Fibroblast of lung (primary cell): ENCODE measurements around the gene MYLK3. TPM values are rescaled to one million over a fixed set of nuclear protein-coding genes. Genes with fewer than 3 reads are reported as not detected.

Experiments used
- DNase-seq, 2 donors: peaks; one replicate each; pipeline versions ENCODE4 v3.0.0 to v3.0.0-alpha.2; 2010; ENCODE audit warnings: low read depth in 2 of 2
- H2AFZ ChIP-seq: 2 replicates; pipeline ENCODE4 v1.5.1; 2012; ENCODE audit warnings: low read length, control low read depth, inconsistent platforms
- H3K27ac ChIP-seq: 2 replicates; pipeline ENCODE4 v1.5.1; 2011; ENCODE audit warnings: low read length, control low read depth; ENCODE audit not compliant: insufficient read depth
- H3K27me3 ChIP-seq: 2 replicates; pipeline ENCODE4 v1.5.1; 2011; ENCODE audit warnings: mild to moderate bottlenecking, low read length; ENCODE audit not compliant: control insufficient read depth, insufficient read depth
- H3K36me3 ChIP-seq: 2 replicates; pipeline ENCODE4 v1.5.1; 2011; ENCODE audit warnings: low read length; ENCODE audit not compliant: control insufficient read depth, insufficient read depth
- H3K4me1 ChIP-seq: 2 replicates; pipeline ENCODE4 v1.5.1; 2011; ENCODE audit warnings: low read length; ENCODE audit not compliant: control insufficient read depth, insufficient read depth; ENCODE audit errors: extremely low read depth
- H3K4me2 ChIP-seq: 2 replicates; pipeline ENCODE4 v1.5.1; 2011; ENCODE audit warnings: low read length, control low read depth; ENCODE audit not compliant: insufficient read depth; ENCODE audit errors: extremely low read depth
- H3K4me3 ChIP-seq, 4 experiments: fragments of 200-600 bp in 1 of 4; sonication (generic) in 1 of 4; replicated peaks in 1 of 4; 2 replicates each; pipeline ENCODE4 v1.5.1; 2011 to 2016; ENCODE audit warnings: low read length in 4 of 4, low read depth in 3 of 4, mild to moderate bottlenecking in 3 of 4, control low read depth in 2 of 4, inconsistent platforms in 1 of 4, mixed read lengths in 1 of 4; ENCODE audit not compliant: insufficient read depth in 1 of 4; ENCODE audit errors: control extremely low read depth in 1 of 4
- H3K79me2 ChIP-seq: 2 replicates; pipeline ENCODE4 v1.5.1; 2012; ENCODE audit warnings: mild to moderate bottlenecking, low read length, inconsistent platforms; ENCODE audit not compliant: control insufficient read depth, insufficient read depth
- H3K9ac ChIP-seq: 2 replicates; pipeline ENCODE4 v1.5.1; 2011; ENCODE audit warnings: mild to moderate bottlenecking, low read length, control low read depth; ENCODE audit not compliant: insufficient read depth
- H3K9me3 ChIP-seq: 2 replicates; pipeline ENCODE4 v1.5.1; 2012; ENCODE audit warnings: low read depth, low read length; ENCODE audit not compliant: control insufficient read depth, insufficient read depth
- H4K20me1 ChIP-seq: 2 replicates; pipeline ENCODE4 v1.5.1; 2011; ENCODE audit warnings: low read length; ENCODE audit not compliant: control insufficient read depth, insufficient read depth; ENCODE audit errors: extremely low read depth
- EZH2 ChIP-seq: IDR thresholded peaks from 2 replicates; pipeline ENCODE4 v1.5.1; 2012; ENCODE audit warnings: low read length, control low read depth, mild to moderate bottlenecking; ENCODE audit errors: missing control alignments
- polyA minus RNA-seq: library from RNA; depleted of rRNA, polyadenylated mRNA; stranded (reverse); fragments of >200 nt; gene quantifications from 2 replicates; pipeline ENCODE4 v1.2.3, GENCODE V29; 2011; ENCODE audit warnings: low replicate concordance
- polyA plus RNA-seq, 2 donors: library from polyadenylated mRNA; depleted of rRNA in 1 of 2; stranded (reverse) in 1 of 2; unstranded in 1 of 2; fragments of >200 nt; gene quantifications; 2 replicates each; pipeline ENCODE4 v1.2.1, GENCODE V29; 2011 to 2012; ENCODE audit warnings: missing spikeins in 1 of 2
- total RNA-seq: library from RNA; depleted of rRNA; stranded (reverse); fragments of >200 nt; gene quantifications from 2 replicates; pipeline ENCODE4 v1.2.1, GENCODE V29; 2014
- TF ChIP-seq, protein P1 (sequence below), 2 donors: IDR thresholded peaks in 1 of 2; conservative IDR thresholded peaks in 1 of 2; 1 replicate in 1 of 2; 2 replicates in 1 of 2; pipeline ENCODE4 v1.5.1; 2011 to 2012; ENCODE audit warnings: low read length in 2 of 2, control low read depth in 1 of 2, inconsistent platforms in 1 of 2, low read depth in 1 of 2, mild to moderate bottlenecking in 1 of 2

The MYLK3 gene
- total RNA-seq: 0.17 and 0.26 TPM in 2 replicates
- polyA plus RNA-seq: 0.01 and 0.07 TPM in 2 replicates
- 0.08 TPM in 1 of 2 replicates, not detected in the other for polyA plus RNA-seq (2012)
- not detected in 2 replicates for polyA minus RNA-seq

- Histone ChIP-seq H3K79me2 (no peaks in the 10 kb centered on the region), H3K9me3 (no peaks in the 10 kb centered on the region), H3K4me3 (no peak within 1 kb of the TSS), H3K27ac (no peak within 1 kb of the TSS), H3K4me1 (no peaks in the 10 kb centered on the region), H2AFZ (no peak within 1 kb of the TSS), H4K20me1 (no peaks in the 10 kb centered on the region), H3K27me3 (no peaks in the 10 kb centered on the region), H3K4me2 (no peak within 1 kb of the TSS), H3K36me3 (no peaks in the 10 kb centered on the region), H3K9ac (no peak within 1 kb of the TSS)
- no peak for DNase-seq
- TF ChIP-seq, protein P1, sequence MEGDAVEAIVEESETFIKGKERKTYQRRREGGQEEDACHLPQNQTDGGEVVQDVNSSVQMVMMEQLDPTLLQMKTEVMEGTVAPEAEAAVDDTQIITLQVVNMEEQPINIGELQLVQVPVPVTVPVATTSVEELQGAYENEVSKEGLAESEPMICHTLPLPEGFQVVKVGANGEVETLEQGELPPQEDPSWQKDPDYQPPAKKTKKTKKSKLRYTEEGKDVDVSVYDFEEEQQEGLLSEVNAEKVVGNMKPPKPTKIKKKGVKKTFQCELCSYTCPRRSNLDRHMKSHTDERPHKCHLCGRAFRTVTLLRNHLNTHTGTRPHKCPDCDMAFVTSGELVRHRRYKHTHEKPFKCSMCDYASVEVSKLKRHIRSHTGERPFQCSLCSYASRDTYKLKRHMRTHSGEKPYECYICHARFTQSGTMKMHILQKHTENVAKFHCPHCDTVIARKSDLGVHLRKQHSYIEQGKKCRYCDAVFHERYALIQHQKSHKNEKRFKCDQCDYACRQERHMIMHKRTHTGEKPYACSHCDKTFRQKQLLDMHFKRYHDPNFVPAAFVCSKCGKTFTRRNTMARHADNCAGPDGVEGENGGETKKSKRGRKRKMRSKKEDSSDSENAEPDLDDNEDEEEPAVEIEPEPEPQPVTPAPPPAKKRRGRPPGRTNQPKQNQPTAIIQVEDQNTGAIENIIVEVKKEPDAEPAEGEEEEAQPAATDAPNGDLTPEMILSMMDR (conservative IDR thresholded peaks at IDR 0.05 in 1 of 2, IDR thresholded peaks at IDR 0.05 in 1 of 2; ENCODE audit: low read depth in 1 of 2, low read length in 2 of 2): no peak
- no peak for TF ChIP-seq EZH2
Observed at GRCh38 chr16:46747777-46748651, at the start of gene MYLK3. MYLK3 (minus strand) TSS chr16:46748344; CDS start chr16:46748193, 151 bp downstream.

GRCh38 chr16:46797501-46797900, 49.4 kb upstream of the MYLK3 start:
- Histone ChIP-seq H3K4me3 (no peak overlapping the region), H3K4me1 (no peaks in the 10 kb centered on the region), H3K79me2 (no peaks in the 10 kb centered on the region), H3K4me2 (no peak overlapping the region), H3K9me3 (no peaks in the 10 kb centered on the region), H3K9ac (no peak overlapping the region), H2AFZ (no peak overlapping the region), H4K20me1 (no peaks in the 10 kb centered on the region), H3K36me3 (no peaks in the 10 kb centered on the region), H3K27ac (no peak overlapping the region), H3K27me3 (no peaks in the 10 kb centered on the region)
- TF ChIP-seq, protein P1 (conservative IDR thresholded peaks at IDR 0.05 in 1 of 2, IDR thresholded peaks at IDR 0.05 in 1 of 2; ENCODE audit: low read depth in 1 of 2, low read length in 2 of 2): no peak
- no peak for TF ChIP-seq EZH2
- no peak for DNase-seq

DNA sequence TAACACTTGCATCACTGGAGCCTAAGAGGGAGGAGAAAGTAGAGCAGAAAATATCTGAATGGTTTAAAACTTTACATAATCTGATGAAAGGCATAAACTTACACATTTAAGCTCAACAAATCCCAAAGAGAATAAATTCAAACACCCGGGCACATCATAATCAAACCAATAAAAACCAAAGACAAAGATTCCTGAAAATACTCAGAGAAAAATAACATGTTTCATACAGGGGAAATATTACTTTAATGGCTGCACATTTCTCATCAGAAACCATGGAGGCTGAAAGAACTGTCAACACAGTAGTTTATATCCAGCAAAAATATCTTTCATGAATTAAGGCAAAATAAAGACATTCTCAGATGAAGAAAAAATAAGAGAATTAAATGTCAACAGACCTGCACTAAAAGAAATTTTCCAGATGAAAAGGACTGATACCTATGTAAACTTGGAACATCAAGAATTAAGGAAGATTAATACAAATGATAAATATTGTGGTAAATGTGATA, 48.7 kb upstream of the MYLK3 start:
- H3K27ac ChIP-seq: no peak overlapping the region
- H3K4me3 ChIP-seq: no peak overlapping the region
- H3K79me2 ChIP-seq: no peaks in the 10 kb centered on the region
- H3K9ac ChIP-seq: no peak overlapping the region
- H3K4me2 ChIP-seq: no peak overlapping the region
- no peak overlapping the region for H2AFZ ChIP-seq
- H3K27me3 ChIP-seq: no peaks in the 10 kb centered on the region
- no peaks in the 10 kb centered on the region for H4K20me1 ChIP-seq
- no peaks in the 10 kb centered on the region for H3K4me1 ChIP-seq
- TF ChIP-seq, protein P1 (conservative IDR thresholded peaks at IDR 0.05 in 1 of 2, IDR thresholded peaks at IDR 0.05 in 1 of 2; ENCODE audit: low read depth in 1 of 2, low read length in 2 of 2): no peak
- TF ChIP-seq EZH2: no peak
- no peak for DNase-seq
- H3K9me3 ChIP-seq: no peaks in the 10 kb centered on the region
- no peaks in the 10 kb centered on the region for H3K36me3 ChIP-seq
